NCI-H2107 treated with DMSO at 0.1 percent for 48 hours (cell line): ENCODE measurements around the gene GIMAP6.
"Not testable (repeated sequence)": the region's sequence is repeated elsewhere in the genome, so short reads cannot be mapped to it uniquely, and the experiment has no call there.

Source experiments
- DNase-seq: peaks from one replicate; lab custom pipeline; 2025; ENCODE audit not compliant: unreplicated experiment; lab: John Stamatoyannopoulos, UW

The GIMAP6 gene

DNA sequence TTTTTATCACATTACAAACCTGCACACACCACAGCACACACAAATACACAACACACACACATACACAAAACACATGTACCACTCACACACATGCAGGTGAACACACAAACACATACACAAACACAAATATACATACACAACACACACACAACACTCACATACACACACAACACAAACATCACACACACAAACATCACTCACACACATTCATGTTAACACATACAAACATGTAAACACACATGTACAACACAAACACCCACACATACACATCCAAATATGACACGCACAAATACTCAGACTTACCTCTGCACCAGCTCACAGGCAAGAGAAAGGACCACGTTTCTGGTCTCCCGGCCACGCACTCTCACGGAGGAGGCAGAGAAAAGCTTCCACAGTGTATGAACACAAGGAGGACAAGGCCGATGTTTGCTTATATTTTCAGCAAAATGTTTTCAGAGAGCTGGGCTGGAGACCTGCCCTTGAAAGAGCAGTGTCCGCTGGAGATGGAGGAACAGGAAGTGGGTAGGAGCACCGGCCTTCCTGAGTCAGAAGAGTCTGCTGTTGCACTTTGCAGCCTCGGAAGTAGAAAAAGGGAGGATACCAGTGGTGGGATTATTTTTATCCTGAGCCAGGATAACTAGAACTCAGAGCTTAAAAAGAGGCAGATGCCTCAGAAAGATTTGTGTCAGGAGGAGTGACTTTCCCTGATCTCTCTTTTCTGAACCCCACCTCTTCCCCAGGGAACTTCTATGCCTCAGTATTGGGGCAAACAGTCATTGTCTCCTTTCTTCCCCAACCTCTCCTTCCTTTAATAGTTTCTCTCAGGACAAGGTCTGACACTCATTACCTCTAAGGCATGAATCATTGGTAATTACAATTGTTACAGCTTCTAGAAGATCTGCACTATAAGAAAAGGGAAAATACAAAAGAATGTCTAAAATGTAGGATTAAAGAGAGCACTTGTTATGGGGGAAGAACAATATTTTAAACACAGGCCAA, at the start of gene GIMAP6:
Gene GIMAP6, minus strand, starts transcription at position 520 of the 999 bp plus-strand sequence. CDS start 2,243 bp downstream, outside the sequence.
- DNase-seq: no peak

- not testable (repeated sequence) for DNase-seq
These were observed 48.2 kb upstream of the GIMAP6 start for GRCh38 chr7:150680364-150680763.

GRCh38 chr7:150678601-150679000, 46.4 kb upstream of the GIMAP6 start:
- not testable (repeated sequence) for DNase-seq

DNA sequence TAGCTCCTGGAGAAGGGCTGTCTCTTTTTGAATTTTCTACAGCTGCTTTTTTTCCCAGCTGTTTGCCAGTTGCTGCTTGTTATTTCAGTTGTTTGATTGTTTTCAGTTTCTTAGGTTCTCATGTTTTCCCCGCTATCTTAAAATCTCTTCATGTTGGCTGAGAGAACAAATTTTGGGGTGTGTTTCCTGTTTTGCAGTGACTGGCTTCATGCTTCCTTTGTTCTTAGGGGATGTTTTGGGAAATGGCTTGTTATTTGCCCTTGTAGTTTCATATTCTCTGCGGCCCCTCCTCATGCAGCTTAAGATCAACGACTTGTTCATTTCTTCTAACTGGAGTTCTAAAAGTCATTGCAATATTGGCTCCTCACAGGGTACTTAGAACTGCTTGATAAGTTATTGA, 44.7 kb upstream of the GIMAP6 start:
- not testable (repeated sequence) for DNase-seq

GRCh38 chr7:150676276-150676675, 44.1 kb upstream of the GIMAP6 start:
- DNase-seq: not testable (repeated sequence)

DNA sequence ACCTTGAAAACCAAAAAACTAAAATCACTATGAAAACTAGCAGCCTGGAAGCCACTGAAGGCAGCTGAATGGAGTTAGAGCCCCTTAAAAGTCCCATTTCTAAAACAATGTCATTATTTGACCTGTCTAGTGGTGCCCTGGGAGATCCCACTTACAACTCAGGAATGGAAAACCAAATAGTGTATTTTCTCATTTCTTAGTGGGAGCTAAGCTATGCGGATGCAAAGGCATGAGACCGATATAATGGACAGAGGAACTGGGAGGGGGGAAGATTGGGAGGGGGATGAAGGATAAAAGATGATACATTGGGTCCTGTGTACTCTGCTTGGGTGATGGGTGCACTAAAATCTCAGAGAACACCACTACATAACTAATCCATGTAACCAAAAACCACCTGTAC, 43.5 kb upstream of the GIMAP6 start:
- no peak for DNase-seq

DNA sequence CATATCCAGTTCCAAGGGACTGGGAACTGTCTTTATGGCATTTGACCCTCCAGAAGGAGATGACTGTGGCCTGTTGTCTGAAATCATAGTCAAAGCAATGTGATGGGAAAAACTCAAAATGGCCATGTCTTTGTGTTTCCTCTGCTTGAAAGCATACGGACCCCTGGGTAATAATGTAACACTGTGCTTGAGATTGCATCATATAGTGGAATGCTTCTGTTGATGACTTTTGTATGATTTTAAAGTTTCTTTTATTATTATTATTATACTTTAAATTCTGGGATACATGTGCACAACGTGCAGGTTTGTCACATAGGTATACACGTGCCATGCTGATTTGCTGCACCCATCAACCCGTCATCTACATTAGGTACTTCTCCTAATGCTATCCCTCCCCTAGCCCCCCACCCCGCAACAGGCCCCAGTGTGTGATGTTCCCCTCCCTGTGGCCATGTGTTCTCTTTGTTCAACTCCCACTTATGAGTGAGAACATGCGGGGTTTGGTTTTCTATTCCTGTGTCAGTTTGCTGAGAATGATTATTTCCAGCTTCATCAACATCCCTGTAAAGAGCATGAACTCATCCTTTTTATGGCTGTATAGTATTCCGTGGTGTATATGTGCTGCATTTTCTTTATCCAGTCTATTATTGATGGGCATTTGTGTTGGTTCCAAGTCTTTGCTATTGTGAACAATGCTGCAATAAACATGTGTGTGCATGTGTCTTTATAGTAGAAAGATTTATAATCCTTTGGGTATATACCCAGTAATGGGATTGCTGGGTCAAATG, 39.8 kb upstream of the GIMAP6 start:
- DNase-seq: not testable (repeated sequence)

- no peak for DNase-seq
These were observed 36.8 kb upstream of the GIMAP6 start for GRCh38 chr7:150668977-150669376.

- DNase-seq: no peak
These were observed 36.3 kb upstream of the GIMAP6 start for GRCh38 chr7:150668472-150668911.

GRCh38 chr7:150666412-150666811, 34.2 kb upstream of the GIMAP6 start:
- no peak for DNase-seq

DNA sequence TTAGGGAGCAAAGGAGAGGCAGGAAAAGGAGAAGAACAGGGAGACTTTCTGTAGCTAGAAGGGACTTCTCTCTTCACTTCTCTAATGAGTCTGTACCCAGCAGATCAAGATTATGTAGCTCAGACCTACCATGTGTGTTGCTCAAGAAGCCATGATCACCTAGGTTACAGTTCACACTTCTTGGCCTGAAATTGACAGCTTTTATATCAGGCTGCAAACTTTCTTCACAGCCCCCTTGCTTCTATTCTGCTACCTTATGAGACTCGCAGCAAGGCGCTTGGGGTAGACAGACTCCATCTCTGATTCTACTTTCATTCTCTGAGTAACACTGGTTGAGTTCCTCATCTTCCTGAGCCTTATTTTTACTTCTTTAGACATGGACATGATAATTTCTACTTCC, 33.7 kb upstream of the GIMAP6 start:
- DNase-seq: no peak

GRCh38 chr7:150665089-150665748, 33.0 kb upstream of the GIMAP6 start:
- DNase-seq: no peak

DNA sequence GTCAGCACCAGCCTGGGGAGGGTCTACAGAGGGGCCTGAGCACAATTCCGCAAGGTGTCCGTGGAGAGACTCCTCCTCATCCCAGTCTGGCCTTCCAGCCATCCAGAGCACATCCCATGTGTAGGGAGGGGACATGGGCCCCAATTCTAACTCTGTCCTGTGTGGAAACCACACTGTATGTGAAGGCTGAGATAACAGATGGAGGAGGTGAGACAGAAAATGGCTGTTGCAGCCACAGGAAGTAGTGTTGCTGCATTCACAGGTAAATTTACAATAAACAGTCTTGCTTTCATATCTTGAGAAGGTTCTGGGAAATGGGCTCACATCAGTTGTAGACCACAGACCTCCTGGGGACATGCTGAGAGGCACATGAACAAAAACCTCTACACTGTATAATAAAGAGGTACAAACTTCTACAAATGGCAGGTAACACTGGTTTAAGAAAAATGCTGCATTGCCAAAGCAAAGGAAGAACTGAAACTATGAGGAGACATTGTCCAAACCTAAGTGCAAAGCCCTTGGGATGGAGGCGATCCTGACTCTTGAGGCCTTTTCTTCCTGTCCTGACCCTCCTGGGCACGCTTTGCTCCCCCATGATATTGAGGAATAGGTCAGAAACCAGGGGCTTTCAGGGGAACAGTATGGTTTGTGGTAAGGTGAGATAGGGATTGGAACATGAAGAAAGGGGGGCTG, 31.8 kb upstream of the GIMAP6 start:
- DNase-seq: no peak

DNA sequence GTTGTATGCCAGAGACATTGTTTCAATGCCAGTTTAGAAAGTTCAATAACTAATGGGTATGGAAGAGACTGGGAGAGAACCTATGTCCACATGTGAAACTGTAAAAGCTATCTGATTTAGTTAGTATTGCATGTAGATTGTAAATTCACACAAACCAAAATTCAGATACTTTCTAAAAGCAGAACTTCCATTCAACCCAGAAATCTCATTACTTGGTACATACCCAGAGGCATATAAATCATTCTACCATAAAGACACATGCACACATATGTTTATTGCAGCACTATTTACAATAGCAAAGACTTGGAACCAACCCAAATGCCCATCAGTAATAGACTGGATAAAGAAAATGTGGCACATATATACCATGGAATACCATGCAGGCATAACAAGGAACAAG, 30.6 kb upstream of the GIMAP6 start:
- not testable (repeated sequence) for DNase-seq

DNA sequence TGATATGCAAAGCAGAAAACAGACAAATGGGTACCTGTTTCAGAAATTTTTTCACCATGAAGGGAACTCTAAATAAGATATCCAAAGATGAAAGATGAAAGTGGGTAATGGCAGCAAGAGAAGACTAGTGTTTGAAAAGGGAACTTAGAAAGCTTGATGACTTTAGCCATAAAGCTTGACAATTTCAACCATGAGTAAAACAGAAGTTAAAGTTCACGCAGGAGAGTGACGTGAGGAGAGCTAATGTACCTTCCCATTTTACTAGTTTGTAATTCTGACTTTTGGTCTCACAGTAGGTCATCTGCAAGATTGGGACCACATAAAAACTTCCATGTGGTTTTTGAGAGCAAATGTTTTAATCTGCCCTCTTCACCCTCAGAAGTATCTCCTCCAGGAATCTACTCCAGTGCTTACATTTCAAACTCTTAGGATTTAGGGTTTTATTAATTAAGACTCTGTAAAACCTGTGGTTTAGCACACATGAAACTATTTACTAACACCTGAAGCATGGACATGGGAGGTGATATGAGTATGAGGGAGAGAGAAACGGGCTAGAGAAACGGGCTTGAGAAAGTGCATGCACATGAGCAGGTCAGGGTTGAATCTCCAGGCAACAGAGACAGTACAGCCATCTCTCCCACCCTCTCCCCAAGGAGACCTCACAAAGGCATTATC, 28.9 kb upstream of the GIMAP6 start:
- no peak for DNase-seq

- no peak for DNase-seq
These were observed 25.3 kb upstream of the GIMAP6 start for GRCh38 chr7:150657526-150657925.

- no peak for DNase-seq
These were observed 23.9 kb upstream of the GIMAP6 start for GRCh38 chr7:150656047-150656446.

- no peak for DNase-seq
These were observed 22.5 kb upstream of the GIMAP6 start for GRCh38 chr7:150654692-150655091.

DNA sequence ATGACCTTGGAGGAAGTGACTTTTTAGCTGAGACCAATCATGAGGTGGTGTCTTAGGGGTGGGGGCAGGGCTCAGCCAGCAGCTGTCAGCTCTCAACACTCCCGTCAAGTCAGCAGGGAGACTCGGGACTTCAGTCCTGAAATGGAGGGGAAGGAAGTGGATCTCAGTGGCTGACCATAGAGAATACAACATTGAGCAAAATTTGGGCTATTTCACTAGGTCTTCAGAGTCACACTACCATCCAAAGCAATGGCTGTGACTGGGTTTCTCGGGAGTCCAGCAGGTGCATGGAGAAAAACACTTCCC, 16.8 kb upstream of the GIMAP6 start:
- no peak for DNase-seq
